Tibial nerve (tissue), 4 donors: Measurements from ENCODE around the gene AGPAT3. TPM values are rescaled to one million over a fixed set of nuclear protein-coding genes. Genes with fewer than 3 reads are reported as not detected.

ENCODE experiments used
- DNase-seq, 2 donors: peaks; one replicate each; pipeline ENCODE4 v3.0.0-alpha.2; 2019; ENCODE audit warnings: low spot score in 2 of 2
- H3K27ac ChIP-seq, 4 donors: fragments of 200-600 bp; sonication (generic) in 3 of 4; one replicate each; pipeline ENCODE4 v1.5.1; 2017 to 2019; ENCODE audit warnings: mild to moderate bottlenecking in 1 of 4
- H3K27me3 ChIP-seq, 2 donors: fragments of 200-600 bp; sonication (generic) in 1 of 2; one replicate each; pipeline versions ENCODE4 v1.5.1 to v1.6.0; 2017 to 2019
- H3K36me3 ChIP-seq, 3 donors: fragments of 200-600 bp; sonication (generic); one replicate each; pipeline ENCODE4 v1.5.1; 2018 to 2019
- H3K4me1 ChIP-seq, 4 donors: fragments of 200-600 bp; sonication (generic) in 3 of 4; one replicate each; pipeline ENCODE4 v1.5.1; 2017 to 2019
- H3K4me3 ChIP-seq, 4 donors: fragments of 200-600 bp; sonication (generic) in 3 of 4; one replicate each; pipeline ENCODE4 v1.5.1; 2017 to 2019; ENCODE audit warnings: mild to moderate bottlenecking in 1 of 4, moderate library complexity in 1 of 4
- H3K9me3 ChIP-seq, 4 donors: fragments of 200-600 bp; sonication (generic) in 3 of 4; one replicate each; pipeline ENCODE4 v1.5.1; 2017 to 2019
- EP300 ChIP-seq, 2 donors: sonication (generic); formaldehyde crosslinking; IDR thresholded peaks; one replicate each; pipeline ENCODE4 v1.6.1; 2017; ENCODE audit warnings: antibody characterized with exemption in 2 of 2, mild to moderate bottlenecking in 1 of 2
- POLR2A ChIP-seq, 2 donors: fragments of 450-650 bp; IDR thresholded peaks; one replicate each; pipeline ENCODE4 v1.6.1; 2017; ENCODE audit warnings: antibody characterized with exemption in 2 of 2, mild to moderate bottlenecking in 2 of 2, moderate library complexity in 2 of 2
- WGBS, 2 donors: methylation state at CpG; one replicate each; pipeline ENCODE4 v1.1.5; 2018; 5-methylcytosine and 5-hydroxymethylcytosine counted together
- total RNA-seq, 4 donors: library from RNA; depleted of rRNA; stranded (reverse); fragments of >200 nt; gene quantifications; one replicate each; pipeline ENCODE4 v1.1.0, GENCODE V29; 2016
- TF ChIP-seq, protein P1 (sequence below), 5 experiments: fragments of 200-600 bp in 3 of 5; fragments of 450-650 bp in 2 of 5; sonication (generic) in 3 of 5; IDR thresholded peaks; one replicate each; pipeline ENCODE4 v1.5.1; 2016 to 2019; ENCODE audit warnings: antibody characterized with exemption in 5 of 5, mild to moderate bottlenecking in 3 of 5, moderate library complexity in 2 of 5

Gene AGPAT3
- total RNA-seq, 4 donors from 2014 or later, result 29.9 to 45.6 (median 36.4) TPM

DNA sequence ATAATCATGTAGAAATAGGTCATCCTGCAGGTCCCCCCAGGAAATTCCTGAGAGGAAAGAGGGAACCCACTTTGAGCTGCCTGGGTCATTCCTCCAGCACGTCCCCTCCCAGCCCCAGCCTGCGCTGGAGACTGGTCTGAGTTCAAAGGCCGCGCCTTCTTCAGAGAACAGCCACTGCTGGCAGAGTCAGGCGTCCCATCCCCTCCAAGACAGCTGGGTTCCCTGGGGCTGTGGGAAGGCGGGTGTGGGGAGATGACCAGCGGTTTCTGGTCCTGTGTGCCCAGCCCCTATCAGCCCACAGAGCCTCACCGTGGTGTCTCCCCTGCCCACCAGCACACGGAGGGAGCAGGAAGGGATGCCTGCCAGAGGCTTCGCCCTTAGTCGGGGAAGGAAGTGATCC is 129.1 kb downstream of the AGPAT3 start:
- DNase-seq, result no peak
- WGBS, 2 donors, result 41 to 52% methylated on average over 9 to 11 of the region's 11 CpGs
- H3K4me1 ChIP-seq, result no peaks in the 10 kb centered on the region

DNA sequence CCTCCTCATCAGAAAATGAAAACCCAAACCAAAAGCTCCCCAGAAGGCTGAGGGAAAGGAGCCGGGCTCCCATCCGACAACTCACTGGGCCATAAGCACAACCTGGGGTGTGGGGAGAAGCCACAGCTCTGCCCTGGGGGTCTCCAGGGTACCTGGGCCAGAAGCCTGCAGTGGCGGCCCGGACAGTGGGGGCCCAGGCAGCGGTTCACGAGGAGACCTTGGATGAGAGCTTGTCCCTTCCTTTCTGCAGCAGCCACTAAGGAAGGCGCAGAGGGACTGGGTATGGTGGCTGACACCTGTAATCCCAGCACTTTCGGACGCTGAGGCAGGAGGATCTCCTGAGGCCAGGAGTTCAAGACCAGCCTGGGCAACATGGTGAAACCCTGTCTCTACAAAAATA is 129.6 kb downstream of the AGPAT3 start:
- Histone ChIP-seq H3K4me1 (no peaks in the 10 kb centered on the region), H3K36me3 (no peaks in the 10 kb centered on the region), H3K27me3 (no peaks in the 10 kb centered on the region), H3K9me3 (no peaks in the 10 kb centered on the region), H3K27ac (peak overlapping the region in 2 of 4 donors; percentile 56 to 81), H3K4me3 (no peak overlapping the region)
- no peak for DNase-seq
- WGBS, 2 donors, result 93 to 94% methylated on average over 9 of the region's 9 CpGs
- TF ChIP-seq EP300 (IDR thresholded peaks at IDR 0.05), result no peak
- no peak for TF ChIP-seq POLR2A (IDR thresholded peaks at IDR 0.05)
- TF ChIP-seq, protein P1, sequence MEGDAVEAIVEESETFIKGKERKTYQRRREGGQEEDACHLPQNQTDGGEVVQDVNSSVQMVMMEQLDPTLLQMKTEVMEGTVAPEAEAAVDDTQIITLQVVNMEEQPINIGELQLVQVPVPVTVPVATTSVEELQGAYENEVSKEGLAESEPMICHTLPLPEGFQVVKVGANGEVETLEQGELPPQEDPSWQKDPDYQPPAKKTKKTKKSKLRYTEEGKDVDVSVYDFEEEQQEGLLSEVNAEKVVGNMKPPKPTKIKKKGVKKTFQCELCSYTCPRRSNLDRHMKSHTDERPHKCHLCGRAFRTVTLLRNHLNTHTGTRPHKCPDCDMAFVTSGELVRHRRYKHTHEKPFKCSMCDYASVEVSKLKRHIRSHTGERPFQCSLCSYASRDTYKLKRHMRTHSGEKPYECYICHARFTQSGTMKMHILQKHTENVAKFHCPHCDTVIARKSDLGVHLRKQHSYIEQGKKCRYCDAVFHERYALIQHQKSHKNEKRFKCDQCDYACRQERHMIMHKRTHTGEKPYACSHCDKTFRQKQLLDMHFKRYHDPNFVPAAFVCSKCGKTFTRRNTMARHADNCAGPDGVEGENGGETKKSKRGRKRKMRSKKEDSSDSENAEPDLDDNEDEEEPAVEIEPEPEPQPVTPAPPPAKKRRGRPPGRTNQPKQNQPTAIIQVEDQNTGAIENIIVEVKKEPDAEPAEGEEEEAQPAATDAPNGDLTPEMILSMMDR (IDR thresholded peaks at IDR 0.05), result no peak

More for the DNA sequence above, 129.1 kb downstream of the AGPAT3 start:
- Histone ChIP-seq H3K9me3 (no peaks in the 10 kb centered on the region), H3K36me3 (no peaks in the 10 kb centered on the region), H3K4me3 (no peak overlapping the region), H3K27me3 (no peaks in the 10 kb centered on the region), H3K27ac (peak overlapping the region in 3 of 4 donors; percentile 15 to 81 (median 56))
- TF ChIP-seq POLR2A (IDR thresholded peaks at IDR 0.05) (no peak), EP300 (IDR thresholded peaks at IDR 0.05) (no peak)
- TF ChIP-seq, protein P1 (IDR thresholded peaks at IDR 0.05), result no peak

DNA sequence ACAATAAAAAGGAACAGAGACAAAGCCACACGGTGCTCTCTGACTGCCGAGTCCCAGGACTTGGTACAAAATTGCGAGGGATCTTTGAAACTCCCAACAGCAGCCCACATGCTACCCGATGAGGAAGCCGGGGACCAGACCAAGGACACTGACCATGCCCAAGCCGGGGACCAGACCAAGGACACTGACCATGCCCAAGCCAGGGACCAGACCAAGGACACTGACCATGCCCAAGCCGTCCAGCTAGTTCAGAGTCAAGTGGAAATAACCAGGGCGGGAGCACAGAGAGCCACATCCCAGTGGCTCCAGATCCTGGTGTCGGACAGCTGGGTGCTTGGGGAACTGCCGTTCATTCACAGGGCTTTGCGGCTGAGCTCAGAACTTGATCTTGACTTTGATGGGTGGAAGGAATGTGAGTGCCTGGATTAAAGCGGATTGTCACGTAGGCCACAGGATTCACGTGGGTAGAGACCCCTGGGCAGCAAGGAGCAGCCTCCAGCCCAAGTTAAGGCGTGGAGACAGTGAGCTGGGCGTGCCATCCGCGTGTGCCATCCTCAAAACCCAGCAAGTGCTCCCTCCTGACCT is 130.6 kb downstream of the AGPAT3 start:
- WGBS, 2 donors, result 90 to 91% methylated on average over 18 of the region's 18 CpGs
- no peaks in the 10 kb centered on the region for H3K9me3 ChIP-seq
- no peaks in the 10 kb centered on the region for H3K4me1 ChIP-seq
- no peaks in the 10 kb centered on the region for H3K36me3 ChIP-seq
- TF ChIP-seq EP300 (IDR thresholded peaks at IDR 0.05) (no peak), POLR2A (IDR thresholded peaks at IDR 0.05) (no peak)
- TF ChIP-seq, protein P1 (IDR thresholded peaks at IDR 0.05), result no peak
- H3K27me3 ChIP-seq, result no peaks in the 10 kb centered on the region
- H3K4me3 ChIP-seq, result no peak overlapping the region
- no peak overlapping the region for H3K27ac ChIP-seq
- no peak for DNase-seq

DNA sequence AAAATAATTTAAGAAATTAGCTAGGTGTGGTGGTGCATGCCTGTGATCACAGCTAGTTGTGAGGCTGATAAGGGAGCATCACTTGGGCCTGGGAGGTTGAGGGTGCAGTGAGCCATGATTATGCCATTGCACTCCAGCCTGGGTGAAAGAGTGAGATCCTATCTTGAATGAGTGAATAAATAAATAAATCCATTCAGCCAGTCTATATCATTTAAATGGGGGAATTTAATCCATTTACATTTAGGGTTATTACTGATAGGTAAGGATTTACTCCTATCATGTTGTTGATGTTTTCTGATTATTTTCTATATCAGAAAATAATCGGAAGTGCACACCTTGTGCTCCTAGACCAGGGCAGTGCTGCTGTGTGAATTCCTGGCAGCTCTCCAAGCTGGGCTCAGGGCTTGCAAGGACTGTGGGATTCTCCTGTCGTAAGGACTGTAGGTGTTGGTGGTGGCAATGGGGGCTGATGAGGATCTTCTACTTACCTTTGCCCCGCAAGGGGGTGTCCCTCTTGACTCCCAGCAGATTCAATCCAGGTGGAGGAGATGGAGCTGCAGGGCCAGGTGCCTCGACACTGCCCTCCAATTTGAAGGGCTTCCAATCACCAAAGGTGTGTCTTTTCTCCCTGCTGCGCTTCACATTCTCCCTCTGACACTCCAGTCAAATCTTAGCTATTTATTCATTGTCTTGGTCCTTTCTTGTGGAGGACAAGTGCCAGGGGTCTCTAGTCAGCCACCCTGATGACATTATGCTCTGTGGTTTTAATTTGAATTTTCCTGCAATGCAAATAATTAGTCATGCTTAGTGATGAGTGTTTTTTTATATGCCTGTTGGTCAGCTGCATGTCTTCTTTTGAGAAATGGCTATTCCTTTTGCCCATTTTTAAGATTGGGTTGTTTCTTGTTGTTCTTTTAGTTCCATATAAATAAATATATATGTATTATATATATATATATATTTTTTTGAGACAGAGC is 133.0 kb downstream of the AGPAT3 start:
- Histone ChIP-seq H3K9me3 (no peaks in the 10 kb centered on the region), H3K27me3 (no peaks in the 10 kb centered on the region), H3K4me3 (no peak overlapping the region), H3K36me3 (no peaks in the 10 kb centered on the region), H3K4me1 (no peaks in the 10 kb centered on the region), H3K27ac (no peak overlapping the region)
- 86 to 95% methylated on average over 5 of the region's 5 CpGs for whole genome bisulfite sequencing, 2 donors
- DNase-seq, result no peak
- TF ChIP-seq POLR2A (IDR thresholded peaks at IDR 0.05), result no peak
- TF ChIP-seq EP300 (IDR thresholded peaks at IDR 0.05), result no peak
- TF ChIP-seq, protein P1 (IDR thresholded peaks at IDR 0.05), result no peak

DNA sequence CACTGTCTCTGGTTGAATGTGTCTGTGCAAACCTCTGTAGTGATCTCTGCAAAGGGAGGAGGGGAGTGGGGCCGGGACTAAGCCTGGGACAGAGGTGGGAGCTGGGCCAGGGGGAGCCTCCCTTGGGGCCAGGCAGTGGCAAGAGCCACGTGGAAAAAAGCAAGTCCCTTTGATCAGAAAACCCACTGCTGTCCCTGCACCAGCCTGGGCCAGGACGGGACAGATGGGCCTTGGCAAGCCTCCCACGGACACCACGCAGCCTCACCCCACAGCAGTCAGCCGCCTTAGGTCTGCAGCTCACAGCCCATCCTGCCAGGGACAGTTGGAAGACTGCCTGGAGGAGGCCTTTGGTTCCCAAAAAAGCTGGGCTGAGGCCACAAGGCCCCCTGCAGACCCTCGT is 135.3 kb downstream of the AGPAT3 start:
- Histone ChIP-seq H3K4me3 (no peak overlapping the region), H3K4me1 (peaks cover 0 to 3% (median 1%) of the 10 kb centered on the region in 4 donors), H3K27ac (no peak overlapping the region), H3K36me3 (no peaks in the 10 kb centered on the region), H3K27me3 (no peaks in the 10 kb centered on the region), H3K9me3 (no peaks in the 10 kb centered on the region)
- no peak for DNase-seq
- WGBS, 2 donors, result 54 to 56% methylated on average over 7 of the region's 7 CpGs
- TF ChIP-seq EP300 (IDR thresholded peaks at IDR 0.05), result no peak
- TF ChIP-seq POLR2A (IDR thresholded peaks at IDR 0.05), result no peak
- TF ChIP-seq, protein P1 (IDR thresholded peaks at IDR 0.05), result no peak
